Smooth muscle cell (in vitro differentiated cells): ENCODE measurements around the gene PRKG1. TPM values are rescaled to one million over a fixed set of nuclear protein-coding genes. Genes with fewer than 3 reads are reported as not detected.

ENCODE experiments used
- DNase-seq: peaks from one replicate; lab custom pipeline; 2025; ENCODE audit not compliant: unreplicated experiment; lab: John Stamatoyannopoulos, UW
- H2AFZ ChIP-seq: fragments of 200-600 bp; sonication (generic); 2 replicates; pipeline ENCODE4 v1.6.0; 2016; ENCODE audit warnings: antibody characterized with exemption, low read depth, mild to moderate bottlenecking
- H3F3A ChIP-seq: fragments of 200-600 bp; sonication (generic); 2 replicates; pipeline ENCODE4 v1.6.0; 2017; ENCODE audit warnings: antibody characterized with exemption, low read depth
- H3K27ac ChIP-seq: fragments of 200-600 bp; sonication (generic); 2 replicates; pipeline ENCODE4 v1.5.1; 2016; ENCODE audit warnings: low read depth, mild to moderate bottlenecking
- H3K27me3 ChIP-seq: fragments of 200-600 bp; sonication (generic); 2 replicates; pipeline ENCODE4 v1.6.1; 2016; ENCODE audit warnings: low read depth, mild to moderate bottlenecking
- H3K36me3 ChIP-seq: fragments of 200-600 bp; sonication (generic); 2 replicates; pipeline ENCODE4 v1.5.1; 2016; ENCODE audit warnings: low read depth
- H3K4me1 ChIP-seq: fragments of 200-600 bp; sonication (generic); 2 replicates; pipeline ENCODE4 v1.5.1; 2016; ENCODE audit warnings: low read depth
- H3K4me2 ChIP-seq: fragments of 200-600 bp; sonication (generic); 2 replicates; pipeline ENCODE4 v1.6.0; 2016; ENCODE audit warnings: mild to moderate bottlenecking
- H3K4me3 ChIP-seq: fragments of 200-600 bp; sonication (generic); 2 replicates; pipeline ENCODE4 v1.5.1; 2016; ENCODE audit warnings: mild to moderate bottlenecking
- H3K79me2 ChIP-seq: fragments of 200-600 bp; sonication (generic); 2 replicates; pipeline ENCODE4 v1.6.0; 2016; ENCODE audit warnings: low read depth, mild to moderate bottlenecking
- H3K9ac ChIP-seq: fragments of 200-600 bp; sonication (generic); 2 replicates; pipeline ENCODE4 v1.6.0; 2016; ENCODE audit warnings: low read depth
- H3K9me3 ChIP-seq: fragments of 200-600 bp; sonication (generic); replicated peaks from 2 replicates; pipeline ENCODE4 v1.5.1; 2016; ENCODE audit warnings: low read depth
- H4K20me1 ChIP-seq: fragments of 200-600 bp; sonication (generic); 2 replicates; pipeline ENCODE4 v1.6.0; 2016; ENCODE audit warnings: low read depth
- WGBS: methylation state at CpG from one replicate; pipeline ENCODE4 v1.1.7; 2016; ENCODE audit warnings: low lambda C conversion rate; 5-methylcytosine and 5-hydroxymethylcytosine counted together
- polyA plus RNA-seq: library from polyadenylated mRNA; unstranded; fragments of >200 nt; fragmentation: Nextera tagmentation; extraction: Ambion mirVana; gene quantifications from 2 replicates; pipeline ENCODE4 v1.2.1, GENCODE V29; 2016
- total RNA-seq: library from RNA; depleted of rRNA; stranded (reverse); fragments of >200 nt; gene quantifications from 2 replicates; pipeline ENCODE4 v1.2.3, GENCODE V29; 2014
- TF ChIP-seq, protein P1 (sequence below): fragments of 200-600 bp; sonication (generic); IDR thresholded peaks from 2 replicates; pipeline ENCODE4 v1.5.1; 2017; ENCODE audit warnings: borderline replicate concordance, mild to moderate bottlenecking, antibody characterized with exemption; ENCODE audit not compliant: insufficient read depth, poor library complexity, severe bottlenecking

The PRKG1 gene
- total and polyA plus RNA-seq, 2 experiments from 2014 or later: 7.2 to 13.4 TPM

DNA sequence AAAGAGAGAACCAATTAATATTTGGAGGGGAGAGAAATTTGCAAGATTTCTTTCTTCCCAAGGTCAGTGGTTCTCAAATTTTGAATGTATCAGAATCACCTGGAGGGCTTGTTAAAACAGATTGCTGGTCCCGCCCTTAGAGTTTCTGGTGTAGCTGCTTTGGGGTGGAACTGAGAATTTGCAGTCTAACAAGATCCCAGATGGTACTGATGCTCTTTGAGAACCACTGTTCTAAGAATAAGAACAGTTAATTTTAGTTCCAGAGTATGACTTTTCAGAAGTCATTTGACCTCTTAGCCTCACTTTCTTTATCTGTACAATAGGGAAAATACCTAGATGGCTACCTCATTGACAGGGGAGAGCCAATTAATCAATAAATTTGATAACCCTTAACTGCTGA is 161.6 kb downstream of the PRKG1 start:
- Histone ChIP-seq H3K4me2 (no peak overlapping the region), H3K27ac (no peak overlapping the region), H2AFZ (no peak overlapping the region), H3K9me3 (no peaks in the 10 kb centered on the region), H4K20me1 (peaks cover 9% of the 10 kb centered on the region), H3K36me3 (no peaks in the 10 kb centered on the region), H3K27me3 (no peaks in the 10 kb centered on the region), H3K4me1 (peaks cover under 1% of the 10 kb centered on the region), H3K4me3 (no peak overlapping the region), H3K9ac (no peak overlapping the region), H3F3A (no peaks in the 10 kb centered on the region), H3K79me2 (no peaks in the 10 kb centered on the region)
- 79% methylated on average over 1 of the region's 1 CpG for WGBS
- no peak for DNase-seq
- TF ChIP-seq, protein P1, sequence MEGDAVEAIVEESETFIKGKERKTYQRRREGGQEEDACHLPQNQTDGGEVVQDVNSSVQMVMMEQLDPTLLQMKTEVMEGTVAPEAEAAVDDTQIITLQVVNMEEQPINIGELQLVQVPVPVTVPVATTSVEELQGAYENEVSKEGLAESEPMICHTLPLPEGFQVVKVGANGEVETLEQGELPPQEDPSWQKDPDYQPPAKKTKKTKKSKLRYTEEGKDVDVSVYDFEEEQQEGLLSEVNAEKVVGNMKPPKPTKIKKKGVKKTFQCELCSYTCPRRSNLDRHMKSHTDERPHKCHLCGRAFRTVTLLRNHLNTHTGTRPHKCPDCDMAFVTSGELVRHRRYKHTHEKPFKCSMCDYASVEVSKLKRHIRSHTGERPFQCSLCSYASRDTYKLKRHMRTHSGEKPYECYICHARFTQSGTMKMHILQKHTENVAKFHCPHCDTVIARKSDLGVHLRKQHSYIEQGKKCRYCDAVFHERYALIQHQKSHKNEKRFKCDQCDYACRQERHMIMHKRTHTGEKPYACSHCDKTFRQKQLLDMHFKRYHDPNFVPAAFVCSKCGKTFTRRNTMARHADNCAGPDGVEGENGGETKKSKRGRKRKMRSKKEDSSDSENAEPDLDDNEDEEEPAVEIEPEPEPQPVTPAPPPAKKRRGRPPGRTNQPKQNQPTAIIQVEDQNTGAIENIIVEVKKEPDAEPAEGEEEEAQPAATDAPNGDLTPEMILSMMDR: no peak

DNA sequence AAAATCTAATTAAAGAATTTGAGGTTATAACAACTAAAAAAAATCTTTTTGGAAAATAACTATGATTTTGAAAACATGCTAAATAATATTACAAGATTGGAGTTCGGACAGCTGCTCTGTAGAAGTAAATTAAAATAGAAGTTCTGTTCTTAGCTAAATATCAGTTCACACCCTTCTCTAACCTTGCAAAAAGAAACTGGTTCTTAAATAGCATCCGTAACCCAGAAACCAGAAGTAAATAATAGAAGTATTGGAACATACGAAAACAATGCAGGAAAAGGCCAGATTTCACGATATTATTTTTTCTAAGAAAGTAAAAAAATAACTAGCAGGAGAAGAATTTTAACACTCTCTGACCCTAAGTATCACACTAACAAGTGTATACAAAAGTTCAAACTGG is 164.7 kb downstream of the PRKG1 start:
- H2AFZ ChIP-seq: no peak overlapping the region
- H3K9me3 ChIP-seq: no peaks in the 10 kb centered on the region
- H3K27me3 ChIP-seq: no peaks in the 10 kb centered on the region
- DNase-seq: no peak
- H3K4me2 ChIP-seq: no peak overlapping the region
- WGBS: 98% methylated on average over 4 of the region's 4 CpGs
- H4K20me1 ChIP-seq: peaks cover 10% of the 10 kb centered on the region
- no peaks in the 10 kb centered on the region for H3F3A ChIP-seq
- H3K4me3 ChIP-seq: no peak overlapping the region
- TF ChIP-seq, protein P1: no peak
- H3K79me2 ChIP-seq: no peaks in the 10 kb centered on the region
- H3K27ac ChIP-seq: no peak overlapping the region
- no peaks in the 10 kb centered on the region for H3K36me3 ChIP-seq
- no peak overlapping the region for H3K9ac ChIP-seq
- peaks cover 15% of the 10 kb centered on the region for H3K4me1 ChIP-seq

DNA sequence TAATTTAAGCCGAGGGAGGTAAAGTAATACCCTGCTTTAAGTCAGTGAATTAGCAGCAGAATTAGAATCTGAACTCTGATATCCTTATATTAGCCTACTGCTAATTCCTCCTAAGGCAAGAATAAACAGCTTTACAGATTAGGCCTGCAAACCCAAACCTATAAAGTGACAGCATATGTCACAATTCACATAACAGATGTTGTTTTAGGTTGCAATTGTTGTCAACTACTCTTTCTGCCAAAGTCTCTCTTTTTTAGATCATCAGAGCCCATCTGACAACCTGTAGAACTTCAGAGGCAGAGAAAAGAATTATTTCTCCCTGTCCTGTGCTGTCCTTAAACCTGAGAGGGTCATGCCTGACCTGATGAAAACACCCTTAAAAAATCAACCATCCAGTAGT is 167.2 kb downstream of the PRKG1 start:
- 42% methylated on average over 1 of the region's 1 CpG for WGBS
- no peak overlapping the region for H3K9ac ChIP-seq
- no peak for DNase-seq
- no peaks in the 10 kb centered on the region for H3F3A ChIP-seq
- no peak overlapping the region for H3K27ac ChIP-seq
- H3K79me2 ChIP-seq: no peaks in the 10 kb centered on the region
- H3K4me2 ChIP-seq: no peak overlapping the region
- no peaks in the 10 kb centered on the region for H3K27me3 ChIP-seq
- H3K9me3 ChIP-seq: no peaks in the 10 kb centered on the region
- TF ChIP-seq, protein P1: no peak
- peaks cover 33% of the 10 kb centered on the region for H3K4me1 ChIP-seq
- peaks cover 11% of the 10 kb centered on the region for H4K20me1 ChIP-seq
- no peak overlapping the region for H2AFZ ChIP-seq
- H3K4me3 ChIP-seq: no peak overlapping the region
- no peaks in the 10 kb centered on the region for H3K36me3 ChIP-seq

DNA sequence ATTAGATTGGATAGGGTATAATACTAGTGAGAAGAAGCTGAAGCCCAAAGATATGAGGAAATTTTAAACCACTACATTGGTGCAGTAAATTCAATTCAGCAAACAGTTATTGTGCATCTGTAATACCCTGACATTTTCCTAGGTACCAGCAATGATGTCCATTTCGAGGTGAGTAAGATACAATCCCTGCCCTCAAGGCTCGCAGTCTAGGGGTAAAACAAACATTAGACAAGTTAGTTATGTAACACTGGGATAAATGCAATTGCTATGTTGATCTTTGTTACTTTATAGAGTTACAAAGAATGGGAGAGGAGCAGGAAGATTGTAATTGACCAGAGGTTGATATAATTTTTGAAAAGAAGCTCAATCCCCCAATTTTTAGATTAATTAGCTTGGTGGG is 168.1 kb downstream of the PRKG1 start:
- no peak overlapping the region for H3K27ac ChIP-seq
- no peaks in the 10 kb centered on the region for H3K27me3 ChIP-seq
- no peak overlapping the region for H2AFZ ChIP-seq
- H3K4me1 ChIP-seq: peaks cover 33% of the 10 kb centered on the region
- no peak overlapping the region for H3K9ac ChIP-seq
- no peaks in the 10 kb centered on the region for H3F3A ChIP-seq
- 87% methylated on average over 2 of the region's 2 CpGs for WGBS
- H3K9me3 ChIP-seq: no peaks in the 10 kb centered on the region
- no peak overlapping the region for H3K4me2 ChIP-seq
- no peak overlapping the region for H3K4me3 ChIP-seq
- no peaks in the 10 kb centered on the region for H3K36me3 ChIP-seq
- H4K20me1 ChIP-seq: peaks cover 11% of the 10 kb centered on the region
- TF ChIP-seq, protein P1: no peak
- no peak for DNase-seq
- H3K79me2 ChIP-seq: no peaks in the 10 kb centered on the region
